GM19463 (cell line): ENCODE data around the gene CCS.
A peak's percentile ranks its signal among the peaks of the same experiment; 100 is the strongest.
"Not testable (repeated sequence)": the region's sequence is repeated elsewhere in the genome, so short reads cannot be mapped to it uniquely, and the experiment has no call there.

Source experiments
- ATAC-seq: cut with Tn5 transposase; IDR thresholded peaks from one replicate; pipeline ENCODE4 v1.9.1; 2021; ENCODE audit warnings: mild to moderate bottlenecking, moderate library complexity; ENCODE audit not compliant: unreplicated experiment

Gene CCS

GRCh38 chr11:66625041-66625751 is 32.2 kb downstream of the CCS start:
- no peak for ATAC-seq

- ATAC-seq = no peak
Measured at GRCh38 chr11:66625752-66626149, 32.8 kb downstream of the CCS start.

DNA sequence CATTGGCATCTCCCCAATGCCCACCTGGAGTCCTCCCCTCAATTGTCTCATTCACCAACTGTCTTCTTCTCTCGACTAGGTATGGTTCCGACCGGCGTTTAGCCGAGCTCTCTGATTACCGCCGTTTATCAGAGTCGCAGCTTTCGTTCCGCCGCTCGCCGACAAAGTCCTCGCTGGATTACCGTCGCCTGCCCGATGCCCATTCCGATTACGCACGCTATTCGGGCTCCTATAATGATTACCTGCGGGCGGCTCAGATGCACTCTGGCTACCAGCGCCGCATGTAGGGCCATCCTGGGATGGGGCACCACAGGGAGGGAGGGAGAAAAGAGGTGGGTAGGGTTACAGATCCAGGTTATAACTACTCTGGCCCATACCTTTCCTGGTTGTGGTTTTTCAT is 33.4 kb downstream of the CCS start:
- no peak for ATAC-seq

DNA sequence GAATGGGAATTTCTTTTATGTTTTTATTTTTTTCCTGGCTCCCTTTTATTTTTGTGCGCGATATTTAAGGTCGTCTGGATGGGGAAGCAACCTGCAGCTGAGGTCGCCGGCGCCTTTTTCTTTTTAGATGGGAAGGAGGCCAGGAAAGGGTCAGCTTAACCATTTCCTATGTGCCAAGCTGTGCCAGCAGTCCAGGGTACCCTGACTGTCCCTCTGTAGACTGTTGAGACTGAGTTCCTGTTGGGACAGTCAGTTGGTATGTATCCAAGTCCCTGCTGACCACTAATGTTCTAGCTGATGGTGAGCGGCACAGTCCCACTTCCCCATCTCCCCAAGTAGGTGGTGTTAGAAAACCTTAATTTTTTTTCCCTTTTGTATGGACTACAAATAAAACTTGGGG is 33.9 kb downstream of the CCS start:
- no peak for ATAC-seq

DNA sequence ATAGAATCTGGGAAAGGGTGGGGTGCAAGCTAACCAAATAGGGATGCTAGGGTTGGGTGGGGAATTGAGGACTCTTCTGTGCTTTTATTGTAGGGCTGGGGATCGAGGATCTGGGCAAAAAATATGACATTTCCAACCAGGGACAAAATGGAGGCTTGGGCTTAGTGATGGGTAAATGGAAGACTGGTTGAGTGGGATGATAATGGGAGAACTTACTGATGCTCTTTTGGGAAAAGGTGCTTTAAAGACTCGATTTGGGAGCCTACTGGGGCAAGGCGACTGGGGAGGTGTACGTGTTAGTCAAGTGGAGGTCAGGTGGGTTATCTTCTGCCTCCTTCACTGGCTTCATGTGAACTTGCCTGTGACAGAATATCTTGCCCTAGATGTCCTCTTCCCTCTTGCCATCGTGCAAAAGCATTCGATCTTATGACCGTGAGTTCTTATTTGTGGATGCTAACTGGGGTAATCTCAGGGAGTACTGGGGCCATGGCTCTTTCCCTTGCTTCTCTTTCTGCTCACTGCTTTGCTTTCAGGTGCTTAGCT is 35.1 kb downstream of the CCS start:
- no peak for ATAC-seq

DNA sequence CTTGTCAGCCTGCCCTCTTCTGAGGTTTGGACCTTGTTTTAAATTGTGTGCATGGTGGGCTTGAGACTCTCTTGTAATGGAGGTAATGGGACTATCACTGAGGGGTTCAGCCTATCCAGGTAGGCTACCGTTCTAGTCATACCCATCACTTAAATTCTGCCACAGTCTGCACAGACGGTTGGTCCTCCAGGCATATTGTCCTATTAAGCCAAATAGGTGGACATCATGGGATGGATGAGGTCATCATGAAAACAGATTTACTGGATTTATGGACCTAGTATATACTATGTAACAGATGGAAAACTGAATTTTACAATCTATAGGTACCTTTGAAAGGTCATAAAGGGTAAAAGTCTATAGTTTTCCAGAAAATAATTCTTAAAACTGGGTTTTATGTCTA is 36.4 kb downstream of the CCS start:
- no peak for ATAC-seq

DNA sequence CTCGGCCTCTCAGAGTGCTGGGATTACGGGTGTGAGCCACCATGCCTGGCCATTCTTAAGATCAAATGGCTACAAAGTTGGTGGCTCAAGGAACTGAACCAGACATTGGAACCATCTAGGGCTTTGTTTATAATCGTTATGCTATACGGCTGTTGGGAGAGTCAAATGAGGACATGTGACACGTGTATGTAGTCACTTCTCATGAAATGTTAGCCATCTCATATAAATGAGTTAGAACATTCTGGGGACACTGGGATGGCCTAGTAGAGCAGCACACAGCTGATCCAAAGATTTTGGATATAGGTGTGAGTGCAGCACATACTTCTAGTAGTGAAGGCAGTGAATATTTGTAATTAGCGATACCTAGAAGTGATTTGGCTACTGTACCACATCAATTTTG is 38.9 kb downstream of the CCS start:
- ATAC-seq = no peak

- ATAC-seq = no peak
Measured at GRCh38 chr11:66632952-66633351, 40.0 kb downstream of the CCS start.

DNA sequence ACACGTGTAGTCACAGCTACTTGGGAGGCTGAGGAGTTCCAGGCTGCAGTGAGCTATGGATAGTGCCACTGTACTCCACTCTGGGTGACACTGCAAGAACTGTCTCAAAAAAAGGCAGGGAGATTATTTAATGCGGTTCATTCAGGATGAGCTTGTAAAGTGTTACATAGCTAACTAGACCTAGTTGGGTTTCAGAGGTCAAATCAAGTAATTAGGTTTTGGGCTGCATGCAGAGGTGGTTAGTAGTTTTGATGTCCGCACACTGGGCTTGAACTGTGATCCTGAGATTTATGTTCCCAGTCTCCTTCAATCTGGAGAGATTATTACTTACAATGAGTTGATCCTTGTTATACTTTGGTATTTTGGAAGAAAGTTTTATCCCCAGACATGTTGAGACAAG is 43.4 kb downstream of the CCS start:
- no peak for ATAC-seq

DNA sequence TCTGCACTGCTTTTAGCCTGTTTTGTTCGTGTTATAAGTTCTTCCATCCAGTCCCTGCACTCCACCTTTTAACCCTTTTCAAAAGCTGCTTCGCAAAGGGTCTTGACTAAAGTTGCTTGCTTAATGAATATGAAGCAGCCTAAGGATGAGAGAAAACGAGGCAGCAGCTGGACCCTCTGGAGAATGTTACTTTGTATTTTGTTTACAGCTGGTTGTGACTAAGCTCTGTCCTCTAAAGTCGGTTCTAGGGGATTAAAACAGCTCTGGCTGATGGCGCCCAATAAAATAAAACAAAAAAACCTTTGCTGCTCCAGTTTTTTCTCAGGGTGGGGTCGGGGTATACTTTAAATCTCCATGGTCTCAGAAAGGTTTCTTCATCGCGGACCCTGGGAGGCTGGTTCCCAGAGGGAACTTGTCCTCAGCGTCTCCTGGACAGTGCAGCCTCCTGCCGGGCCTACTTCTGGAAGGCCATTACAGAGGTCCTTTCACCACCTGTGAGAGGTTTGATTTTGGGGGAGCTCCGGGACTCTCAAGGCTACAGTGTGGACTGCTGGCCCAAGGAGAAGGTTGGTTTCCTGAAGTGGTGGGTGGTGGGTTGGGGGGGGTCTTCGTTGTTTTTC is 44.7 kb downstream of the CCS start:
- ATAC-seq = no peak

DNA sequence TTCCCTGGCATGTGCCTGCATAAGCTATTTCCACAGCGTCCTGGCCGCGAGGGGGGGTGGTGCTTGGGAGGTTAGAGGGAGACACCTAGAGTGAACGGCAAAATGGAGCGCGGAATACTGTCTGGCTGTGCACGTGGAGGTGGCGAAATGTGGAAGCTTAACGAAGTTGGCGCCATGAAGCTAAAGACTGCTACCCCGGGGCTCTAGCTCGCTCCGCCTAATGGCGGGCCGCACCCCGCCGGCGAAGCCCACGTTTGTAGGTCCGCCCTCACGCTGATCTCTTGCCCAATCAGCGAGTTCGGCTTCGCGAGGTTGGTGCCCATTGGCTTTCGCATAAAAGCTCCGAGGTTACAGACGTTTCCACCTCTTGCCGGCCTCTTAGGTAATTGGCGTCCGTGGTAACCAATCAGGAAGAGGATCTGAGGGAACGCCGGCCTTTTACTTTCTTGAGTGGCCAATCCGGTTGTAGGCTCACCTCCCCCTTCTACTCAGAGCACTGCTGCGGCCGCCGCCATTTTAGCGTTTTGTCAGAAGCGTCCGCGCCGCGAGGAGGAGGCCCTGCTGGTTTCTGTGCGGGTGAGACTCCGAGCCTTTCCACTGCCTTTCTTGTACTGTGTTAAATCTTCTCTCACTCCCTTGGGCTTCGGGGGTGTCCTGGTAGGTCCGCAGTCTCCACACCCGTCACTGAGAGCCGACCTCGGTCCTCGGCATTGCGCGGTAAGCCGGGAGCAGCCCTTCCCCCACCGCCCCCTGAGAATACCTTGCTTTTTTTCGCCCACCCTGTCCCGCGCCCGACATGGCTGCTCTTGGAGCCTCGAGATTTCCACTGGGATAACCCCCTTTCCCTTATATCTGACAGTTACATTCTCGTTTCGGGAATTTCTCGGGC is 45.4 kb downstream of the CCS start, which contains the start of gene RBM4:
TSS of gene RBM4 (plus strand) at position 527 of the 889 bp plus-strand sequence. CDS start 1,009 bp downstream, outside the sequence.
- peak; percentile 96 for ATAC-seq

- no peak for ATAC-seq
Measured at GRCh38 chr11:66639066-66639813, 46.3 kb downstream of the CCS start.

- not testable (repeated sequence) for ATAC-seq
Measured at GRCh38 chr11:66639814-66640340, 46.9 kb downstream of the CCS start.

GRCh38 chr11:66641834-66642233 is 48.8 kb downstream of the CCS start:
- no peak for ATAC-seq

DNA sequence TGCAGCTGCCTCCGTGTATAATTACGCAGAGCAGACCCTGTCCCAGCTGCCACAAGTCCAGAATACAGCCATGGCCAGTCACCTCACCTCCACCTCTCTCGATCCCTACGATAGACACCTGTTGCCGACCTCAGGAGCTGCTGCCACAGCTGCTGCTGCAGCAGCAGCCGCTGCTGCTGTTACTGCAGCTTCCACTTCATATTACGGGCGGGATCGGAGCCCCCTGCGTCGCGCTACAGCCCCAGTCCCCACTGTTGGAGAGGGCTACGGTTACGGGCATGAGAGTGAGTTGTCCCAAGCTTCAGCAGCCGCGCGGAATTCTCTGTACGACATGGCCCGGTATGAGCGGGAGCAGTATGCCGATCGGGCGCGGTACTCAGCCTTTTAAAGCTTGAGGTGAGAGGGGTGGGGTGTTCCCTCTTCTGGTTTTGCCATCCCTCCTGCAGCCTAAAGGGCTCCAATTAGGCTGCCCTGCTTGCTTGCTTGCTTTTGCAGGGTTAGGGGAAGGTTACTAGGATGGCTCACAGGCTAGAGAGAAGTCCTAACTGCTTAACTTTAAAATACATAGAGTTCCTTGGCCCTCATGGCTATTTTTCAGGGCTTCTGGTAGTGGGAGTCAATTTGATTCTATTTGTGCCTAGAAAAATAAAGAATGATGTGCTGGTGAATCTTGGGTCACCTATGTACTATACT is 50.9 kb downstream of the CCS start:
- no peak for ATAC-seq

DNA sequence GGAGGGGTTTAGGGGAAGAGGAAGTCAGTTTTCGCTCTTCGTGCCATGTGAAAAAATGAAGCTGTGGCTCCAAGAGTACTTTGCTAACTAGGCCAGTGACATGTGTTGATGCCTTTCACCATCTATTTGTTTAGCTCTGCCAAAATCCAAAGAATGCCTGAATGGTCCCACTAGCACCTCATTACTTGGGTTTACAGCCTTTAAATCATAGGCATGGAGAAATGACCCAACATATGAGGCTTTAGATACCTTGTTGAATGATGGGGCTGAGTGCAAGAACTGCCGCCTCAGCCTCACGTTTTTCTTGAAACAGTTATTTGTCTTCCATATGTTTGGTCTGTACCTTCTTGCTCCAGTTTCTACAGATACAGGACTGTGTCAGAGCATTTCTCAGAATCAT is 53.8 kb downstream of the CCS start:
- ATAC-seq = no peak

DNA sequence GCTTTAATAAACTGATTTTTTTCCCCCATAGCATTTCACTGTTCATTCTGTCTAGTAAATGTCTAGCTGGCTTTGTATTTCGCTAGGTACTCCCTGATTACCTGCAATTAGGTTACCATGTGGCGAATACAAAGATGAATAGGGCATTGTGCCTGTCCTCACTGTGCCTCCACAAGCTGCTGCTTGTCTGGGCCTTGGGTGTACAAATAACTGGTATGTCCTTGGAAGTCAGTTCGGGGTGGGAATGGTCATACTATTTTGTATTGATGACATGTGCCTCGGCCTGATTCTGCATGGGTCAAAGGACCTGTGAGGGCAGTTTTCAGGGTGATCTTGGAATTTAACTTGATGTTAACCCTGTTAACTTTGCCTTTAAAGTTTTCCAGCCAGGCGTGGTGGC is 56.9 kb downstream of the CCS start:
- no peak for ATAC-seq

- no peak for ATAC-seq
Measured at GRCh38 chr11:66651016-66651415, 58.0 kb downstream of the CCS start.

DNA sequence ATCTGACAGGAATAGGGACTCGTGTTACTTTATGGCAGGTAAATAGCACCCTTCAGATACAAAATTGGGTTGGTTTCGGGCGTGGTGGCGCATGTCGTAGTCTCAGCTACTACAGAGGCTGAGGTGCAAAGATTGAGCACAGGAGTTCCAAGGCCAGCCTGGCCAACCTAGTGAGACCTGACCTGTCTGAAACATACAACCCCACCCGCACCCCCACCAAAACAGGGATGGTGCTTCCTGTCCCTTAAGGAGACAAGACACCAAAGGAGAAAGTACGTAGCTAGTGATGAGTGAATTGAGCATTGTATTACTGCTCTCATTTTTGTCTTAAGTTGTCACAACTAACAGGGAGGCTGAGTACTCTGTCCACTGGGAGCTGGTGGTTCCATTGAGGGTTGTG is 59.7 kb downstream of the CCS start:
- ATAC-seq = no peak

- no peak for ATAC-seq
Measured at GRCh38 chr11:66653123-66653522, 60.1 kb downstream of the CCS start.
